Endothelial cell of umbilical vein (primary cell): Measurements from ENCODE around the gene APLP2. TPM values are rescaled to one million over a fixed set of nuclear protein-coding genes. Genes with fewer than 3 reads are reported as not detected.

Source experiments
- BruUV-seq: library from RNA; stranded (reverse); fragments of 400-500 nt; replicated peaks from 2 replicates; lab custom pipeline; 2021; lab: Mats Ljungman, UMichigan
- CTCF ChIA-PET: fragments of 300-600, 350-600 bp; sonication (Branson Sonifier 250); formaldehyde crosslinking; loops from one replicate; lab custom pipeline; 2021; ENCODE audit warnings: antibody characterized with exemption, inconsistent platforms; lab: Charles Lee
- POLR2A ChIA-PET: fragments of 300-600, 350-600 bp; sonication (Branson Sonifier 250); formaldehyde crosslinking; loops from one replicate; lab custom pipeline; 2021; ENCODE audit warnings: antibody characterized with exemption, inconsistent platforms; lab: Charles Lee
- DNase-seq: peaks from one replicate; pipeline ENCODE4 v3.0.0-alpha.2; 2011; ENCODE audit warnings: low read depth, low spot score
- FAIRE-seq: peaks from 2 replicates; lab custom pipeline; 2011; peaks lifted over from hg19 to GRCh38; lab: Jason Lieb, UNC
- H2AFZ ChIP-seq: 2 replicates; pipeline ENCODE4 v1.6.0; 2012; ENCODE audit warnings: low read depth, low read length, control low read depth, inconsistent platforms
- H3K27ac ChIP-seq: 2 replicates; pipeline ENCODE4 v1.5.1; 2011; ENCODE audit warnings: low read depth, mild to moderate bottlenecking, control low read depth, low read length, moderate library complexity; ENCODE audit not compliant: insufficient read depth
- H3K27me3 ChIP-seq, 2 experiments: 2 replicates each; pipeline versions ENCODE4 v1.6.0 to v1.6.1; 2011; ENCODE audit warnings: low read length in 2 of 2, mixed read lengths in 1 of 2; ENCODE audit not compliant: control insufficient read depth in 2 of 2, insufficient read depth in 2 of 2
- H3K36me3 ChIP-seq, 2 experiments: 2 replicates in 1 of 2; 3 replicates in 1 of 2; pipeline ENCODE4 v1.5.1; 2011; ENCODE audit warnings: low read length in 2 of 2, mild to moderate bottlenecking in 1 of 2, moderate library complexity in 1 of 2; ENCODE audit not compliant: control insufficient read depth in 2 of 2, insufficient read depth in 2 of 2; ENCODE audit errors: extremely low read depth in 1 of 2
- H3K4me1 ChIP-seq: 3 replicates; pipeline ENCODE4 v1.5.1; 2011; ENCODE audit warnings: mild to moderate bottlenecking, low read length; ENCODE audit not compliant: control insufficient read depth, insufficient read depth; ENCODE audit errors: extremely low read depth
- H3K4me2 ChIP-seq: 2 replicates; pipeline ENCODE4 v1.6.1; 2011; ENCODE audit warnings: low read length, control low read depth, mixed read lengths; ENCODE audit not compliant: insufficient read depth
- H3K4me3 ChIP-seq, 3 experiments: fragments of 200-600 bp in 1 of 3; sonication (generic), shearing (Covaris generic) in 1 of 3; replicated peaks in 1 of 3; 2 replicates each; pipeline ENCODE4 v1.5.1; 2011 to 2016; ENCODE audit warnings: control low read depth in 3 of 3, low read length in 3 of 3, mild to moderate bottlenecking in 2 of 3, inconsistent platforms in 1 of 3, low read depth in 1 of 3, moderate library complexity in 1 of 3; ENCODE audit not compliant: insufficient read depth in 1 of 3
- H3K79me2 ChIP-seq: 2 replicates; pipeline ENCODE4 v1.6.0; 2012; ENCODE audit warnings: low read length, inconsistent platforms; ENCODE audit not compliant: control insufficient read depth, insufficient read depth
- H3K9ac ChIP-seq: replicated peaks from 2 replicates; pipeline ENCODE3; 2011; ENCODE audit warnings: low read length, control low read depth; ENCODE audit not compliant: insufficient read depth; ENCODE audit errors: extremely low read depth
- H3K9me1 ChIP-seq: replicated peaks from 3 replicates; pipeline ENCODE4 v1.6.0; 2011; ENCODE audit warnings: mild to moderate bottlenecking, low read length; ENCODE audit not compliant: control insufficient read depth, insufficient read depth; ENCODE audit errors: extremely low read depth
- H3K9me3 ChIP-seq: replicated peaks from 2 replicates; pipeline ENCODE4 v1.5.1; 2012; ENCODE audit warnings: low read length, inconsistent platforms; ENCODE audit not compliant: control insufficient read depth, insufficient read depth
- H4K20me1 ChIP-seq: replicated peaks from 2 replicates; pipeline ENCODE3; 2011; ENCODE audit warnings: mild to moderate bottlenecking, low read length; ENCODE audit not compliant: control insufficient read depth, insufficient read depth; ENCODE audit errors: extremely low read depth
- EZH2 ChIP-seq: IDR thresholded peaks from 2 replicates; pipeline ENCODE4 v1.6.1; 2012; ENCODE audit warnings: borderline replicate concordance, low read depth, mild to moderate bottlenecking, moderate library complexity, low read length, inconsistent platforms; ENCODE audit not compliant: severe bottlenecking
- FOS ChIP-seq: IDR thresholded peaks from 2 replicates; pipeline ENCODE4 v1.6.1; 2011; ENCODE audit warnings: mild to moderate bottlenecking, low read length, moderate library complexity, borderline replicate concordance; ENCODE audit not compliant: insufficient read depth
- GATA2 ChIP-seq: IDR thresholded peaks from 2 replicates; pipeline ENCODE4 v1.7.0; 2011; ENCODE audit warnings: low read depth, mild to moderate bottlenecking, moderate library complexity, mixed read lengths, low read length; ENCODE audit not compliant: insufficient read length, insufficient read depth
- JUN ChIP-seq: IDR thresholded peaks from 2 replicates; pipeline ENCODE4 v1.6.1; 2011; ENCODE audit warnings: borderline replicate concordance, low read depth; ENCODE audit not compliant: insufficient read length, insufficient read depth
- MAX ChIP-seq: IDR thresholded peaks from 2 replicates; pipeline ENCODE4 v1.6.1; 2011; ENCODE audit not compliant: insufficient read depth, insufficient read length
- MYC ChIP-seq: IDR thresholded peaks from one replicate; pipeline ENCODE4 v1.6.1; 2011; ENCODE audit warnings: mild to moderate bottlenecking, low read depth, low read length
- POLR2AphosphoS5 ChIP-seq: IDR thresholded peaks from 2 replicates; pipeline ENCODE4 v1.6.1; 2012; ENCODE audit warnings: low read depth, mild to moderate bottlenecking, control low read depth, low read length, moderate library complexity; ENCODE audit not compliant: insufficient read depth
- dilution Hi-C: fragments of 300-500 bp; cut with MboI; formaldehyde crosslinking; loops from one replicate; pipeline ENCODE4 v1.15.0; 2019; ENCODE audit warnings: low sequenced_read_pairs; ENCODE audit not compliant: extremely low pct_ligation_motif_present
- intact Hi-C: fragments of 100-400 bp; cut with micrococcal nuclease; formaldehyde crosslinking; loops from one replicate; pipeline ENCODE4 v1.10.0; 2022
- polyA plus RNA-seq, 4 experiments: library from polyadenylated mRNA; depleted of rRNA in 3 of 4; stranded (reverse) in 3 of 4; unstranded in 1 of 4; fragments of >200 nt; gene quantifications; 2 replicates each; pipeline versions ENCODE4 v1.2.1 to v1.2.3, GENCODE V29; 2011 to 2012; ENCODE audit warnings: missing spikeins in 1 of 4
- total RNA-seq: library from RNA; stranded (reverse); gene quantifications from 2 replicates; pipeline ENCODE4 v1.2.3, GENCODE V29; 2021
- TF ChIP-seq, protein P1 (sequence below), 2 donors: IDR thresholded peaks; 1 replicate in 1 of 2; 2 replicates in 1 of 2; pipeline ENCODE4 v1.5.1; 2011; ENCODE audit warnings: low read length in 2 of 2, mild to moderate bottlenecking in 2 of 2, moderate library complexity in 2 of 2, control low read depth in 1 of 2, inconsistent platforms in 1 of 2, low read depth in 1 of 2; ENCODE audit not compliant: insufficient read depth in 1 of 2; ENCODE audit errors: extremely low read depth in 1 of 2

The APLP2 gene
- total and polyA plus RNA-seq, 2 donors (not counting 3 experiments of a cell fraction or from before 2014, with no cell fraction given): 493 to 543 TPM

DNA sequence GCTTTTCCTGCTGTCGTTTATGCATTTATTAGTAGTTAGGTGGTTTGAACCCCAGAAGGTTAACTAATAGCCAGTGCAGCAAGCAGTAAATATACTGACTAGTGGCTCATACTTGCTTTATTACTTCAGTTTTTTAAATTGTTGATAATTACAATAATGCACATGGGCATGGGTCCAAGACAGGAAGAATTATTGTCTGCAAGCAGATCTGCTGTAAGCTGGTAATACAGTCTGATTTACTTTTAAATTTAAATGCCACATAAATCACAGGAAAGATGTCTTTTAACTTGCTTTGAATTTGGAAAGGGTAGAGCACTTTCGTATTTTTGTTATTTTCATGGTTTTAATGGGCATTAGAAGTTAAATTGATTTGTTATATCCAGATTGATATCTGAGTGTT lies 27.1 kb downstream of the APLP2 start:
- Histone ChIP-seq H2AFZ (no peak overlapping the region), H4K20me1 (no peaks in the 10 kb centered on the region), H3K9me1 (no peaks in the 10 kb centered on the region), H3K9me3 (no peaks in the 10 kb centered on the region), H3K79me2 (peaks cover 89% of the 10 kb centered on the region), H3K4me2 (no peak overlapping the region), H3K4me1 (peaks cover 39% of the 10 kb centered on the region), H3K4me3 (no peak overlapping the region), H3K27me3 (no peaks in the 10 kb centered on the region), H3K27ac (no peak overlapping the region), H3K36me3 (no peaks in the 10 kb centered on the region), H3K9ac (no peak overlapping the region)
- FAIRE-seq (peak; percentile 55), DNase-seq (peak; percentile 50)
- POLR2A ChIA-PET: interaction anchor here (0.6 kb wide), 2 partner anchors 36 to 94 kb away, joined by 4 to 7 read pairs; partner anchors contain the start of gene PRDM10
- intact Hi-C loops (no loop called here), dilution Hi-C loops (no loop called here)
- no TSS peak for BruUV-seq
- CTCF ChIA-PET: interaction anchor here (1.1 to 1.4 kb wide), 2 partner anchors 26 to 36 kb away, joined by 3 to 5 read pairs; no protein-coding TSS in a partner anchor
- TF ChIP-seq POLR2AphosphoS5 (no peak), MYC (no peak)

GRCh38 chr11:130097285-130097684 lies 27.6 kb downstream of the APLP2 start:
- H3K36me3 ChIP-seq: no peaks in the 10 kb centered on the region
- no peak overlapping the region for H3K4me2 ChIP-seq
- TF ChIP-seq POLR2AphosphoS5 (no peak), EZH2 (no peak), MAX (no peak), FOS (no peak), MYC (no peak), JUN (no peak), GATA2 (no peak)
- TF ChIP-seq, protein P1, sequence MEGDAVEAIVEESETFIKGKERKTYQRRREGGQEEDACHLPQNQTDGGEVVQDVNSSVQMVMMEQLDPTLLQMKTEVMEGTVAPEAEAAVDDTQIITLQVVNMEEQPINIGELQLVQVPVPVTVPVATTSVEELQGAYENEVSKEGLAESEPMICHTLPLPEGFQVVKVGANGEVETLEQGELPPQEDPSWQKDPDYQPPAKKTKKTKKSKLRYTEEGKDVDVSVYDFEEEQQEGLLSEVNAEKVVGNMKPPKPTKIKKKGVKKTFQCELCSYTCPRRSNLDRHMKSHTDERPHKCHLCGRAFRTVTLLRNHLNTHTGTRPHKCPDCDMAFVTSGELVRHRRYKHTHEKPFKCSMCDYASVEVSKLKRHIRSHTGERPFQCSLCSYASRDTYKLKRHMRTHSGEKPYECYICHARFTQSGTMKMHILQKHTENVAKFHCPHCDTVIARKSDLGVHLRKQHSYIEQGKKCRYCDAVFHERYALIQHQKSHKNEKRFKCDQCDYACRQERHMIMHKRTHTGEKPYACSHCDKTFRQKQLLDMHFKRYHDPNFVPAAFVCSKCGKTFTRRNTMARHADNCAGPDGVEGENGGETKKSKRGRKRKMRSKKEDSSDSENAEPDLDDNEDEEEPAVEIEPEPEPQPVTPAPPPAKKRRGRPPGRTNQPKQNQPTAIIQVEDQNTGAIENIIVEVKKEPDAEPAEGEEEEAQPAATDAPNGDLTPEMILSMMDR (IDR thresholded peaks at IDR 0.05; ENCODE audit: extremely low read depth in 1 of 2, insufficient read depth in 1 of 2, low read depth in 1 of 2, low read length in 2 of 2): no peak
- no peaks in the 10 kb centered on the region for H3K9me3 ChIP-seq
- H3K27me3 ChIP-seq: no peaks in the 10 kb centered on the region
- H3K9ac ChIP-seq: no peak overlapping the region
- FAIRE-seq (no peak), DNase-seq (no peak)
- intact Hi-C loops (no loop called here), dilution Hi-C loops (no loop called here)
- H3K4me3 ChIP-seq: no peak overlapping the region
- H3K9me1 ChIP-seq: no peaks in the 10 kb centered on the region
- H2AFZ ChIP-seq: no peak overlapping the region
- no peak overlapping the region for H3K27ac ChIP-seq
- H3K79me2 ChIP-seq: peaks cover 93% of the 10 kb centered on the region
- no peaks in the 10 kb centered on the region for H4K20me1 ChIP-seq
- ChIA-PET CTCF (interaction anchor here (1.1 to 1.4 kb wide), 2 partner anchors 26 to 35 kb away, joined by 3 to 5 read pairs; no protein-coding TSS in a partner anchor), POLR2A (interaction anchor here (0.6 kb wide), 2 partner anchors 35 to 95 kb away, joined by 4 to 7 read pairs; partner anchors contain the start of gene PRDM10)
- BruUV-seq: no TSS peak
- peaks cover 41% of the 10 kb centered on the region for H3K4me1 ChIP-seq
